CD4-positive, alpha-beta T cell (primary cell): ENCODE data around the gene PLCB1. TPM values are rescaled to one million over a fixed set of nuclear protein-coding genes. Genes with fewer than 3 reads are reported as not detected.

Source experiments
- ATAC-seq: fragments of 200-7000 bp; cut with Tn5 transposase; one replicate; pipeline ENCODE4 v1.10.0; 2022; ENCODE audit warnings: mild to moderate bottlenecking; ENCODE audit not compliant: poor library complexity
- CTCF ChIA-PET: fragments of 350-600 bp; sonication (Branson Sonifier 250); formaldehyde crosslinking; loops from one replicate; lab custom pipeline; 2021; ENCODE audit warnings: antibody characterized with exemption, inconsistent platforms; lab: Charles Lee
- POLR2A ChIA-PET: fragments of 350-600 bp; sonication (Branson Sonifier 250); formaldehyde crosslinking; loops from one replicate; lab custom pipeline; 2021; ENCODE audit warnings: antibody characterized with exemption, inconsistent platforms; lab: Charles Lee
- DNase-seq, 14 experiments: peaks; one replicate each; pipeline ENCODE4 v3.0.0-alpha.2; 2013 to 2020; ENCODE audit warnings: mixed read lengths in 2 of 14
- H3K27ac ChIP-seq, 2 donors: one replicate each; pipeline versions ENCODE4 v1.5.1 to v1.7.0; 2013; ENCODE audit warnings: low read length in 2 of 2, low read depth in 1 of 2, mild to moderate bottlenecking in 1 of 2
- H3K27me3 ChIP-seq, 2 experiments: 1 replicate in 1 of 2; 2 replicates in 1 of 2; pipeline versions ENCODE4 v1.6.1 to v1.7.0; 2013; ENCODE audit warnings: low read length in 2 of 2, control low read depth in 1 of 2, mild to moderate bottlenecking in 1 of 2, moderate library complexity in 1 of 2; ENCODE audit not compliant: insufficient read depth in 2 of 2, control insufficient read depth in 1 of 2
- H3K36me3 ChIP-seq: one replicate; pipeline ENCODE4 v1.6.1; 2013; ENCODE audit warnings: low read length, control low read depth; ENCODE audit not compliant: insufficient read depth
- H3K4me1 ChIP-seq: one replicate; pipeline ENCODE4 v1.6.1; 2013; ENCODE audit warnings: low read length, control low read depth; ENCODE audit not compliant: insufficient read depth
- H3K4me3 ChIP-seq: one replicate; pipeline ENCODE4 v1.5.1; 2013; ENCODE audit warnings: mild to moderate bottlenecking, low read length, moderate library complexity
- H3K9me3 ChIP-seq, 2 experiments: 1 replicate in 1 of 2; 2 replicates in 1 of 2; pipeline versions ENCODE4 v1.6.1 to v1.7.0; 2013; ENCODE audit warnings: low read length in 2 of 2, mild to moderate bottlenecking in 2 of 2, control low read depth in 1 of 2, moderate library complexity in 1 of 2; ENCODE audit not compliant: control insufficient read depth in 1 of 2, insufficient read depth in 1 of 2
- H3K27ac Mint-ChIP-seq: one replicate; pipeline ENCODE4 v1.8.0; 2020; ENCODE audit warnings: mixed read lengths
- H3K27me3 Mint-ChIP-seq: one replicate; pipeline ENCODE4 v1.8.0; 2021; ENCODE audit warnings: mixed read lengths
- H3K36me3 Mint-ChIP-seq: one replicate; pipeline ENCODE4 v1.8.0; 2021; ENCODE audit warnings: low read depth, mixed read lengths
- H3K4me1 Mint-ChIP-seq: one replicate; pipeline ENCODE4 v1.8.0; 2021; ENCODE audit warnings: low read depth, mixed read lengths
- H3K4me3 Mint-ChIP-seq: one replicate; pipeline ENCODE4 v1.8.0; 2020; ENCODE audit warnings: mild to moderate bottlenecking, mixed read lengths
- H3K9me3 Mint-ChIP-seq: one replicate; pipeline ENCODE4 v1.8.0; 2020; ENCODE audit warnings: mixed read lengths
- intact Hi-C, 2 experiments: fragments of 100-400 bp; cut with DNase I in 1 of 2; cut with micrococcal nuclease in 1 of 2; formaldehyde crosslinking; loops; one replicate each; pipeline versions ENCODE4 v1.15.1 to v1.9.0; 2023 to 2025; cut with DNase I, micrococcal nuclease
- total RNA-seq, 174 experiments: library from RNA in 2 of 174; stranded (reverse) in 2 of 174; gene quantifications; one replicate each; pipeline ENCODE4 v1.2.3 and lab custom pipeline; 2021 to 2026
- TF ChIP-seq, protein P1 (sequence below): fragments of 200-600 bp; IDR thresholded peaks from one replicate; pipeline ENCODE4 v1.8.0; 2022; ENCODE audit warnings: antibody characterized with exemption, mild to moderate bottlenecking

PLCB1 gene
- total RNA-seq, 2 experiments from 2014 or later, result 3.8 to 5.6 TPM

DNA sequence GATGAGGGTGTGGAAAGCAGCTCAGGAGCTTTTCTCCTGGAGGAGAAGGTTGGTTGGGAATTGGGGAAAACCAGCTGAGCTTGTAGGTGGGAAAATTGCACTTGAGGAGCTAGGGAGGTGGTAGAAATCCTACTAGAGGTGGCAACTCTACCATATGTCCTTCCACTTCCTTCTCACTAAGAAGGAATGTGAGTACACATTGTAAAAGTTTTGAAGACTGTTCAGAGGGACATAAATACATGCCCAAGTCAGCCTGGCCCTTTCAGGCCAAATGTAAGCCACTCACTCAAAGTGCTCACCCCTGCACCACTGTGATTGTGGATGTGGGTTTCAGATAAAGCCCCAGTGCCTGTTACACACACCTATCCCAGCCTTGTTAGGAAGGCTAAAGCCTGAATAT lies 646.3 kb downstream of the PLCB1 start:
- intact Hi-C loops, result no loop called here
- TF ChIP-seq, protein P1, sequence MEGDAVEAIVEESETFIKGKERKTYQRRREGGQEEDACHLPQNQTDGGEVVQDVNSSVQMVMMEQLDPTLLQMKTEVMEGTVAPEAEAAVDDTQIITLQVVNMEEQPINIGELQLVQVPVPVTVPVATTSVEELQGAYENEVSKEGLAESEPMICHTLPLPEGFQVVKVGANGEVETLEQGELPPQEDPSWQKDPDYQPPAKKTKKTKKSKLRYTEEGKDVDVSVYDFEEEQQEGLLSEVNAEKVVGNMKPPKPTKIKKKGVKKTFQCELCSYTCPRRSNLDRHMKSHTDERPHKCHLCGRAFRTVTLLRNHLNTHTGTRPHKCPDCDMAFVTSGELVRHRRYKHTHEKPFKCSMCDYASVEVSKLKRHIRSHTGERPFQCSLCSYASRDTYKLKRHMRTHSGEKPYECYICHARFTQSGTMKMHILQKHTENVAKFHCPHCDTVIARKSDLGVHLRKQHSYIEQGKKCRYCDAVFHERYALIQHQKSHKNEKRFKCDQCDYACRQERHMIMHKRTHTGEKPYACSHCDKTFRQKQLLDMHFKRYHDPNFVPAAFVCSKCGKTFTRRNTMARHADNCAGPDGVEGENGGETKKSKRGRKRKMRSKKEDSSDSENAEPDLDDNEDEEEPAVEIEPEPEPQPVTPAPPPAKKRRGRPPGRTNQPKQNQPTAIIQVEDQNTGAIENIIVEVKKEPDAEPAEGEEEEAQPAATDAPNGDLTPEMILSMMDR, result no peak
- H3K4me3 ChIP-seq, result no peak overlapping the region
- ChIA-PET POLR2A (no interaction called here), CTCF (no interaction called here)
- Mint-ChIP-seq H3K36me3 (no peaks in the 10 kb centered on the region), H3K27me3 (no peaks in the 10 kb centered on the region), H3K27ac (no peak overlapping the region), H3K4me1 (no peaks in the 10 kb centered on the region), H3K4me3 (no peak overlapping the region), H3K9me3 (no peaks in the 10 kb centered on the region)
- no peaks in the 10 kb centered on the region for H3K9me3 ChIP-seq
- ATAC-seq, result no peak
- DNase-seq, result no peak
- H3K27ac ChIP-seq, result no peak overlapping the region
- no peaks in the 10 kb centered on the region for H3K36me3 ChIP-seq
- H3K27me3 ChIP-seq, result no peaks in the 10 kb centered on the region
- no peaks in the 10 kb centered on the region for H3K4me1 ChIP-seq

DNA sequence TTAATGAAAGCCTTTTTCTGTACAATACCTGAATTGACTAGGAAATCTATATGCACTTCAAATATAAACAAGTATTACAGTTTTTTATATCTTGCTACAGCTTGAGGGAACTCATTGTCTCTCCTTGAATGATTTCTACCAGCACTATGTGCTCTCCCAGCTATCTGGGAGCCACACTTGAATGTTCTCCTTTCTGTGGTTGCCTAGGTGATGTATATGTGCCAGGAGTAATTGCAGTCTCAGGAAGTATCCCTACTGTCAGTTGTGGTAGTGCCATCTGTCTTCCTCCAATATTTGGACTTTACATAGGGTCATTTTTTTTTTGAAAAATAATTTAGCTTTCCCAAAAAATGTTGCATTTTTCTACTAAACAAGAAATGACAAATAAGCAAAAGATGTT lies 648.8 kb downstream of the PLCB1 start:
- Histone ChIP-seq H3K27me3 (no peaks in the 10 kb centered on the region), H3K36me3 (no peaks in the 10 kb centered on the region), H3K4me3 (no peak overlapping the region), H3K9me3 (no peaks in the 10 kb centered on the region), H3K4me1 (no peaks in the 10 kb centered on the region), H3K27ac (no peak overlapping the region)
- CTCF ChIA-PET, result no interaction called here
- no peak for DNase-seq
- TF ChIP-seq, protein P1, result no peak
- no peak overlapping the region for H3K27ac Mint-ChIP-seq
- no peaks in the 10 kb centered on the region for H3K4me1 Mint-ChIP-seq
- no peak overlapping the region for H3K4me3 Mint-ChIP-seq
- H3K27me3 Mint-ChIP-seq, result no peaks in the 10 kb centered on the region
- POLR2A ChIA-PET, result no interaction called here
- H3K36me3 Mint-ChIP-seq, result no peaks in the 10 kb centered on the region
- ATAC-seq, result no peak
- intact Hi-C loops, result no loop called here
- no peaks in the 10 kb centered on the region for H3K9me3 Mint-ChIP-seq

DNA sequence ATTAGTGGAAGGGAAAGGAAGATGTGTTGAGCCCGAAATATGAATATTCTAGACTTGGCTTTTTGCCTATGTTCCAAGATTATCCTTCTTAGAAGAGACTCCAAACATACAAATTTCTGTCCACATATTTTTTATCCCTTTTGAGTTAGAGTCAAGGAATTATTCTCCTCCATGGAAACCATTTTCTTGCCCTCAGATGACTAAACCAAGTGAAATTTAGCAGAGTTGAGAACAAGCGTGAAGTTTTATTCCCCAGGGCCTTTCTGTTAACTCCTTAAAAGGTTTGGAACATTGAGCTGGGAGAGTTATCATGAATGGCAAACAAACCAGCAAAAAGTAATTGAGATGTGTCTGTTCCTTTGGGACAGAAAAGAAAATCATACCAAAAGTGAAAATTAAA lies 650.7 kb downstream of the PLCB1 start:
- H3K27ac ChIP-seq, result no peak overlapping the region
- intact Hi-C loops, result no loop called here
- H3K36me3 ChIP-seq, result no peaks in the 10 kb centered on the region
- Mint-ChIP-seq H3K36me3 (no peaks in the 10 kb centered on the region), H3K4me3 (no peak overlapping the region), H3K27me3 (no peaks in the 10 kb centered on the region), H3K4me1 (no peaks in the 10 kb centered on the region), H3K27ac (no peak overlapping the region), H3K9me3 (no peaks in the 10 kb centered on the region)
- no peak overlapping the region for H3K4me3 ChIP-seq
- POLR2A ChIA-PET, result no interaction called here
- H3K9me3 ChIP-seq, result no peaks in the 10 kb centered on the region
- ATAC-seq (no peak), DNase-seq (no peak)
- no peaks in the 10 kb centered on the region for H3K4me1 ChIP-seq
- TF ChIP-seq, protein P1, result no peak
- CTCF ChIA-PET, result no interaction called here
- no peaks in the 10 kb centered on the region for H3K27me3 ChIP-seq
